Retinal pigment epithelial cell (primary cell): Measurements from ENCODE around the gene PML.
"Not testable (repeated sequence)": the region's sequence is repeated elsewhere in the genome, so short reads cannot be mapped to it uniquely, and the experiment has no call there.

Source experiments
- DNase-seq: peaks from one replicate; pipeline ENCODE4 v3.0.0-alpha.2; 2010; ENCODE audit warnings: low read depth
- H3K4me3 ChIP-seq: 2 replicates; pipeline ENCODE4 v1.5.1; 2011; ENCODE audit warnings: mild to moderate bottlenecking, low read length, control low read depth, moderate library complexity
- TF ChIP-seq, protein P1 (sequence below): conservative IDR thresholded peaks from 2 replicates; pipeline ENCODE4 v1.5.1; 2011; ENCODE audit warnings: low read depth, low read length, control low read depth, inconsistent platforms

PML gene

DNA sequence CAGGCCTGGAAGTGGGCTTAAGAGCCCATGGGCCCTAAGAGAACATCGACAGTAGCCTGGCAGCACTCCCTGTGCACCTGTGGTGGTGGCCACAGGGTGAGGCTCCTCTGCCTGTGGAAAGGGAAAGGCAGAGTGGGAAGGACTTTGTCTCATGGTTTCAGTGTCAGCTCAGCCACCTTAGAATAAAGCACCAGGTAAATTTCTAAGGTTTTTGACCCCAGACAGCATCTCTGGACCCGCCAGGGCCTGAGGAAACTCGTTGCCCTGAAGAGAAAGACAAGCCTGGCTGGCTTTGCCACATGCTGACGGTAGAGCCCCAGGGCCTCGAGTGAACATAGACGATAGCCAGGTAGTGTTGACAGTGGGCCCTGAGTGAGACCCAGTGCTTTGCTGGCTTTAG lies 65.7 kb downstream of the PML start:
- no peak for DNase-seq
- no peak overlapping the region for H3K4me3 ChIP-seq
- TF ChIP-seq, protein P1, sequence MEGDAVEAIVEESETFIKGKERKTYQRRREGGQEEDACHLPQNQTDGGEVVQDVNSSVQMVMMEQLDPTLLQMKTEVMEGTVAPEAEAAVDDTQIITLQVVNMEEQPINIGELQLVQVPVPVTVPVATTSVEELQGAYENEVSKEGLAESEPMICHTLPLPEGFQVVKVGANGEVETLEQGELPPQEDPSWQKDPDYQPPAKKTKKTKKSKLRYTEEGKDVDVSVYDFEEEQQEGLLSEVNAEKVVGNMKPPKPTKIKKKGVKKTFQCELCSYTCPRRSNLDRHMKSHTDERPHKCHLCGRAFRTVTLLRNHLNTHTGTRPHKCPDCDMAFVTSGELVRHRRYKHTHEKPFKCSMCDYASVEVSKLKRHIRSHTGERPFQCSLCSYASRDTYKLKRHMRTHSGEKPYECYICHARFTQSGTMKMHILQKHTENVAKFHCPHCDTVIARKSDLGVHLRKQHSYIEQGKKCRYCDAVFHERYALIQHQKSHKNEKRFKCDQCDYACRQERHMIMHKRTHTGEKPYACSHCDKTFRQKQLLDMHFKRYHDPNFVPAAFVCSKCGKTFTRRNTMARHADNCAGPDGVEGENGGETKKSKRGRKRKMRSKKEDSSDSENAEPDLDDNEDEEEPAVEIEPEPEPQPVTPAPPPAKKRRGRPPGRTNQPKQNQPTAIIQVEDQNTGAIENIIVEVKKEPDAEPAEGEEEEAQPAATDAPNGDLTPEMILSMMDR: no peak

- H3K4me3 ChIP-seq: no peak overlapping the region
- no peak for DNase-seq
Measured at GRCh38 chr15:74062236-74062635, 67.7 kb downstream of the PML start.

GRCh38 chr15:74062671-74063070 lies 68.2 kb downstream of the PML start:
- H3K4me3 ChIP-seq: no peak overlapping the region
- DNase-seq: no peak
- TF ChIP-seq, protein P1: no peak

More at GRCh38 chr15:74062236-74062635, 67.7 kb downstream of the PML start:
- TF ChIP-seq, protein P1: no peak

- not testable (repeated sequence) for DNase-seq, H3K4me3 ChIP-seq
Measured at GRCh38 chr15:74063425-74064146, 69.1 kb downstream of the PML start.

DNA sequence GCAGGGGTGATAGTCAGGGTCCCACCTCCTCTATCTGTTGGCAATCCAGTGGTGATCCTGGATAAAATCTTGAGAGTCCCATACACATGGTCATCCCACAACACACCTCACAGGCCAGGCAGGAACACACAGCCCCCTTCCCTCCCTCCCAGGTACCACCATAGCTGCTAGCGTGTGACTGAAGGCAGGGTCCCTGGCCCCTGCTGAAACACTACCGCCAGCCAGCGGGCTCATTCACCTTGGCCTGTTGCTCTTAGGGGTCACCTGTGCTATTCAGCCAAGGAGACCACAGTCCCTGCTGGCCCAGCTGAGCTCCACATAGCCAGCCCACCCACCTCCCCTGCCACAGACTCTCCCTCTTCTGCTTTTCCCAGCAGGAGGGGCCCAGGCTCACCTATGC lies 69.7 kb downstream of the PML start:
- not testable (repeated sequence) for DNase-seq, H3K4me3 ChIP-seq

DNA sequence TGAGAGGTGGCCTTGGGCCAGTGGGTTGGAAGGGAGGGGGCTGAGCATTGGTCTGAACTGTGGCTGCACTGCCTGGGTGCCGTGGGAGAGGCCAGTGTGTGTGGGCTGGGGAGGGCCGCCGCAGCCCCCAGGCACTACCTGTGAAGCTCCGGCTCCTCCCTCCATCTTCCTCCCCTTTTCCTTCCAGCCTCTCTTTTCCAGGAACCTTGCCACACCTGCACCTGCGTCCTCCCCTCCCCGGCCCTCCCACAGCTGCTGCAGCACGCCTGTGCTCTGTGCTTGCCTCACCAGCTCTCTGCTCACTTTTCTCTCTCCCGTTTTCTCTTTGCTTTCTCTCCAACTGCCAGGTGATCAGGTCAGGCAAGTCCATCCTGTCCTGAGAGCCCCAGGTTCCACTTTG lies 70.3 kb downstream of the PML start:
- not testable (repeated sequence) for DNase-seq

DNA sequence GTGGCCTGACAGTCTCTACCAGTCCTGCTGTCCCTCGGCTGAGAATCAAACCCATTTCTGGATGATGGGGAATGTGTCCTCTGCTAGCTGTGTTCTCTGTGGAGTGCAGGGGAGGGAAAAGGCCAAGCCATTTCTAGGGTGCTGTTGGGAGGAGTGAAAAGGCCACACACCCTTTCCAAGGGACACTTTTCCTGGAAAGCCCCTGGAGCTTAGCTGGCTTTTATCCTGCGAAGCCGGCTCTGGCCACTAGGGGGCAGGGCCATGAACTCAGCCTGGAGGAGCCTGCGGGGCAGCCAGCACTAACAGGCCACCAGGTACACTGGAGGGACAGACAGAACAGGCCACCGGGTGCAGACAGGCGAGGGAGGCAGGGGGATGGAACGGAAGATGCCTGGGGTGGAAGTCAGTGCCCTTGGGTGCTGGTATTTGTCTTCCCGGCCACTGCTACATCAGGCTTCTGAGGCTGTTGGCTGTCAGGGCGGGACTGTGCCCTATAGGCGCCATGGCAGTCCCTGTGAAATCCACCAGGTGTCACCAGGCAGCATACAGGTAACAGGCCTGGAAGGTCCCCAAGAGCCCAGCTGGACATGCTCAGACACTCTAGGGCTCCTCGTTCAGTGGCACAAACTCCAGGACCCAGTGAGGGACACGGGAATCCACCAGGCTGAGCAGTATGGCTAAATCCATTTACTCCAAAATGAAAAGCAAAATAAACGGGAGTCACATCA lies 71.3 kb downstream of the PML start:
- not testable (repeated sequence) for H3K4me3 ChIP-seq, DNase-seq
- TF ChIP-seq, protein P1: peak; percentile 28

More for the DNA sequence above, 70.3 kb downstream of the PML start:
- H3K4me3 ChIP-seq: not testable (repeated sequence)

DNA sequence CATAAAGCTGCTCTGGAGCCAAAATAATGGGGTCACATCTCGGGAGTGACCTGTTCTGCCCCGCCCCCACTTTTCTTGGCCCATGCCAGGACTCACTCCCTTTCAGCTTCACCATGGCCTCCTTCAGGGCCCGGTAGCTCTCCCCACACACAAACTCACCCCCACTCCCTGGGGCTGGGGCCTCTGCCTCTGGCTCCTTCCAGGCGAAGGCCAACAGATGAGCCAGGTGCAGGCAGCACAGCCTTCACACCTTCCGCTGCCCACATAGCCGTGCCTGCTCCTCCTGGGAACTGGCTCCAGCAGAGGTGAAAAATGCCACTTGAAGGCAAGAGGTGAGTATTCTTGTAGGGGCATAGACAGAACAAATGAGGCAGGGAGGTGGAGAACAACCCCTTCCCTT lies 77.1 kb downstream of the PML start:
- not testable (repeated sequence) for DNase-seq, H3K4me3 ChIP-seq

DNA sequence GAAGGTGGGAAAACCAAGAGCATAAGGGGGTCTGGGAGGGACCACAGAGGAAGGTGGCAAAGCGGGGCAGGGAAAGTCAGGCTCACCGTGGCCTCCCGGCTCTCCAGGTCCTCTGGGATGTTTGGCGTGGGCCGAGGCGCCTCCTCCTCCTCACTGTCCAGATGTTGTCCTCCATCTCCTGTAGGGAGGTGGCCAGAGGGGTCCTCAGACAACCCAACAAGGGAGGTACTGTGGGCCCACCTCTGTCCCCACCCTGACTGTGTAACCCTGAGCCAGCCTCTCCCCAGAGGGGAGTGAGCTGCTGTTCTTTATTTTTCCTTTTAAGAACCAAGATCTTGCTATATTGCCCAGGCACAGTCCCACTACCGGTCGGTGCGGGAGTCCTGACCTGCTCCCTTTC lies 77.6 kb downstream of the PML start:
- H3K4me3 ChIP-seq, DNase-seq: not testable (repeated sequence)
